ENCODE measurements around the gene FLAD1.
A peak's percentile ranks its signal among the peaks of the same experiment; 100 is the strongest.

Gene FLAD1

GRCh38 chr1:154982897-154983648, at the start of gene FLAD1:
FLAD1 (plus strand) TSS chr1:154983344; CDS start chr1:154983695, 351 bp downstream.
- DNase-seq: peak; percentile 93

- no peak for DNase-seq
These were observed 48.7 kb upstream of the FLAD1 start for GRCh38 chr1:154934358-154934948.

- no peak for DNase-seq
These were observed 47.2 kb upstream of the FLAD1 start for GRCh38 chr1:154935749-154936554.

- peak; percentile 93 for DNase-seq
These were observed 46.5 kb upstream of the FLAD1 start, which contains the start of gene PMVK for GRCh38 chr1:154936555-154937084. PMVK (minus strand) TSS chr1:154936719; CDS start chr1:154936685, 34 bp downstream.

GRCh38 chr1:154937085-154937987, 45.8 kb upstream of the FLAD1 start:
- peak; percentile 84 for DNase-seq

- DNase-seq: no peak
These were observed 45.2 kb upstream of the FLAD1 start for GRCh38 chr1:154937988-154938386.

GRCh38 chr1:154938604-154939399, 44.3 kb upstream of the FLAD1 start:
- DNase-seq: no peak

GRCh38 chr1:154940213-154940560, 43.0 kb upstream of the FLAD1 start:
- DNase-seq: no peak

GRCh38 chr1:154940651-154941194, 42.4 kb upstream of the FLAD1 start:
- no peak for DNase-seq

GRCh38 chr1:154941333-154942013, 41.7 kb upstream of the FLAD1 start:
- no peak for DNase-seq

GRCh38 chr1:154943649-154944400, 39.3 kb upstream of the FLAD1 start:
- no peak for DNase-seq

GRCh38 chr1:154944401-154945159, 38.6 kb upstream of the FLAD1 start:
- no peak for DNase-seq

- no peak for DNase-seq
These were observed 37.8 kb upstream of the FLAD1 start for GRCh38 chr1:154945160-154945961.

- DNase-seq: no peak
These were observed 36.9 kb upstream of the FLAD1 start for GRCh38 chr1:154945962-154946850.

- no peak for DNase-seq
These were observed 35.1 kb upstream of the FLAD1 start for GRCh38 chr1:154948079-154948478.

- no peak for DNase-seq
These were observed 31.1 kb upstream of the FLAD1 start for GRCh38 chr1:154951901-154952657.
